HG02610 (cell line): ENCODE data around the gene ADGRL2.

Experiments used
- ATAC-seq: cut with Tn5 transposase; IDR thresholded peaks from one replicate; pipeline ENCODE4 v1.9.1; 2021; ENCODE audit warnings: mild to moderate bottlenecking, moderate library complexity; ENCODE audit not compliant: unreplicated experiment

Gene ADGRL2

GRCh38 chr1:81899214-81899821, 98.6 kb downstream of the ADGRL2 start:
- ATAC-seq = no peak

- ATAC-seq = no peak
Observed at GRCh38 chr1:81907575-81907974, 106.8 kb downstream of the ADGRL2 start.

- no peak for ATAC-seq
Observed at GRCh38 chr1:81912383-81912782, 111.6 kb downstream of the ADGRL2 start.

- ATAC-seq = no peak
Observed at GRCh38 chr1:81915937-81916336, 115.2 kb downstream of the ADGRL2 start.

GRCh38 chr1:81920245-81920740, 119.6 kb downstream of the ADGRL2 start:
- no peak for ATAC-seq

- no peak for ATAC-seq
Observed at GRCh38 chr1:81920886-81921285, 120.2 kb downstream of the ADGRL2 start.

- ATAC-seq = no peak
Observed at GRCh38 chr1:81921344-81921743, 120.6 kb downstream of the ADGRL2 start.

GRCh38 chr1:81921851-81922462, 121.2 kb downstream of the ADGRL2 start:
- no peak for ATAC-seq

- no peak for ATAC-seq
Observed at GRCh38 chr1:81922955-81923354, 122.2 kb downstream of the ADGRL2 start.

- no peak for ATAC-seq
Observed at GRCh38 chr1:81929106-81929505, 128.4 kb downstream of the ADGRL2 start.

GRCh38 chr1:81936853-81937252, 136.1 kb downstream of the ADGRL2 start:
- ATAC-seq = no peak

- ATAC-seq = no peak
Observed at GRCh38 chr1:81937791-81938450, 137.2 kb downstream of the ADGRL2 start.

GRCh38 chr1:81948495-81948894, 147.8 kb downstream of the ADGRL2 start:
- no peak for ATAC-seq

- no peak for ATAC-seq
Observed at GRCh38 chr1:81949421-81949820, 148.7 kb downstream of the ADGRL2 start.

GRCh38 chr1:81950037-81950436, 149.3 kb downstream of the ADGRL2 start:
- ATAC-seq = no peak

GRCh38 chr1:81950591-81951244, 150.0 kb downstream of the ADGRL2 start:
- no peak for ATAC-seq

- ATAC-seq = no peak
Observed at GRCh38 chr1:81954534-81955020, 153.8 kb downstream of the ADGRL2 start.

- no peak for ATAC-seq
Observed at GRCh38 chr1:81967951-81968350, 167.2 kb downstream of the ADGRL2 start.

GRCh38 chr1:81970416-81970815, 169.7 kb downstream of the ADGRL2 start:
- ATAC-seq = no peak

- ATAC-seq = no peak
Observed at GRCh38 chr1:81974222-81974841, 173.6 kb downstream of the ADGRL2 start.
